Mucosa of stomach (tissue), 1 donor: ENCODE data around the gene RHCE.
A peak's percentile ranks its signal among the peaks of the same experiment; 100 is the strongest.
"Not testable (repeated sequence)": the region's sequence is repeated elsewhere in the genome, so short reads cannot be mapped to it uniquely, and the experiment has no call there.

Experiments
- H3K27me3 ChIP-seq: one replicate; pipeline ENCODE4 v1.7.0; 2013; ENCODE audit warnings: mild to moderate bottlenecking, low read length; ENCODE audit not compliant: control insufficient read depth, insufficient read depth
- H3K36me3 ChIP-seq: one replicate; pipeline ENCODE4 v1.7.0; 2013; ENCODE audit warnings: low read length; ENCODE audit not compliant: control insufficient read depth, insufficient read depth
- H3K4me1 ChIP-seq: one replicate; pipeline ENCODE4 v1.7.0; 2013; ENCODE audit warnings: mild to moderate bottlenecking, low read length; ENCODE audit not compliant: control insufficient read depth, insufficient read depth
- H3K4me3 ChIP-seq: one replicate; pipeline ENCODE4 v1.7.0; 2013; ENCODE audit warnings: low read length
- H3K9ac ChIP-seq: one replicate; pipeline ENCODE4 v1.7.0; 2013; ENCODE audit warnings: mild to moderate bottlenecking, low read length, moderate library complexity
- H3K9me3 ChIP-seq: one replicate; pipeline ENCODE4 v1.7.0; 2013; ENCODE audit warnings: mild to moderate bottlenecking, low read length, moderate library complexity; ENCODE audit not compliant: control insufficient read depth
- donor health status: Pancreatic carcinoma.

Gene RHCE

GRCh38 chr1:25347556-25347955 is 73.1 kb downstream of the RHCE start:
- H3K9ac ChIP-seq = no peak overlapping the region
- H3K4me1 ChIP-seq = no peaks in the 10 kb centered on the region
- H3K9me3 ChIP-seq = no peaks in the 10 kb centered on the region
- H3K4me3 ChIP-seq = no peak overlapping the region
- H3K27me3 ChIP-seq = no peaks in the 10 kb centered on the region
- H3K36me3 ChIP-seq = peaks cover 4% of the 10 kb centered on the region

GRCh38 chr1:25343872-25344271 is 76.8 kb downstream of the RHCE start:
- Histone ChIP-seq H3K27me3 (no peaks in the 10 kb centered on the region), H3K36me3 (peaks cover 2% of the 10 kb centered on the region), H3K9ac (no peak overlapping the region), H3K4me3 (no peak overlapping the region), H3K4me1 (no peaks in the 10 kb centered on the region), H3K9me3 (no peaks in the 10 kb centered on the region)

DNA sequence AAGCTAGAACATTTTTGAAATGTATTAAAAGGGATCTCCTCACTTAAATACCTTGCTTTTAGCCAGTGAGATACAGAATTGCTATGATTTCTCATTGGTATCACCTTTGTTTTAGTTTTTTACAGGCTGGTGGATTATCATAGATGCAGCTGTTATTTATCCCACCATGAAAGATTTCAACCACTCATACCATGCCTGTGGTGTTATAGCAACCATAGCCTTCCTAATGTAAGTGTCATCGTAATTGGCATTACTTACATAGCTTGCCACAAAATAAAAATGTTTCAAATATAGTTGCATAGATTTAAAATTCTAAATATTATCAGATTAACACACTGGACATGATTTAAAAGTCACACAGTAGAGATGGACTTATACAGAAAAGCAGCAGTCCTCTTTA is 77.8 kb downstream of the RHCE start:
- Histone ChIP-seq H3K9ac (no peak overlapping the region), H3K4me3 (no peak overlapping the region), H3K9me3 (no peaks in the 10 kb centered on the region), H3K4me1 (no peaks in the 10 kb centered on the region), H3K27me3 (no peaks in the 10 kb centered on the region), H3K36me3 (no peaks in the 10 kb centered on the region)

GRCh38 chr1:25341746-25342145 is 78.9 kb downstream of the RHCE start:
- Histone ChIP-seq H3K9me3 (no peaks in the 10 kb centered on the region), H3K36me3 (no peaks in the 10 kb centered on the region), H3K9ac (no peak overlapping the region), H3K4me3 (no peak overlapping the region), H3K4me1 (no peaks in the 10 kb centered on the region), H3K27me3 (no peaks in the 10 kb centered on the region)

- peak overlapping the region; percentile 97 for H3K9ac ChIP-seq
- H3K27me3 ChIP-seq = no peaks in the 10 kb centered on the region
- peak overlapping the region; percentile 90 for H3K4me3 ChIP-seq
- no peaks in the 10 kb centered on the region for H3K9me3 ChIP-seq
- no peaks in the 10 kb centered on the region for H3K36me3 ChIP-seq
- no peaks in the 10 kb centered on the region for H3K4me1 ChIP-seq
Measured at GRCh38 chr1:25338986-25339385, 81.6 kb downstream of the RHCE start.

- Histone ChIP-seq H3K9me3 (no peaks in the 10 kb centered on the region), H3K36me3 (no peaks in the 10 kb centered on the region), H3K27me3 (no peaks in the 10 kb centered on the region), H3K4me1 (no peaks in the 10 kb centered on the region), H3K9ac (peak within 1 kb of the TSS; percentile 97), H3K4me3 (peak within 1 kb of the TSS; percentile 90)
Measured at GRCh38 chr1:25338188-25338981, 82.2 kb downstream of the RHCE start, which contains the start of gene TMEM50A. TSS of gene TMEM50A (plus strand) at chr1:25338334. CDS start at chr1:25340487, 2,153 bp downstream.

- peak overlapping the region; percentile 90 for H3K4me3 ChIP-seq
- peak overlapping the region; percentile 97 for H3K9ac ChIP-seq
- H3K27me3 ChIP-seq, H3K9me3 ChIP-seq, H3K36me3 ChIP-seq, H3K4me1 ChIP-seq: not testable (repeated sequence)
Measured at GRCh38 chr1:25337483-25338187, 83.0 kb downstream of the RHCE start.

DNA sequence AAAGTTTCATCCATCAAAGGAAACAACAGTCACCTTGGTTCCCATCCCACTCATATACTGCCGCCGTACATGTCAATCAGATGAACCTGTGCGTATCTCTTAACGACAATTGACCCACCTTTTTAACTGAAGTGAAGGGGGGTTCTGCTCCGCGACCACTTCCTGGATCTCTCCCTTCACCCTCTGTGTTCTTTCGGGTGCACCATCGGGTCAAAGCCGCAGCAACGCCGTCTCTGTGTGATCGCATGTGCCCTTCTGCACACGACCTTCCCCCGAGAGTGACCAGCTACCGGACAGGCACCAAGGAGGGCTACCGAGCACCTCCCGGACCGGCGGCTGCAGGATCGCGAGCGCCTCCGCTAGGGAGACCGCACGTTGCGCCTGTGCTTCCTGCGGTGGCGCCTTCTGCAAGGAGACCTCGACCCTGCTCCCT is 83.7 kb downstream of the RHCE start:
- H3K36me3 ChIP-seq, H3K4me1 ChIP-seq, H3K27me3 ChIP-seq, H3K9me3 ChIP-seq: not testable (repeated sequence)
- H3K9ac ChIP-seq = peak overlapping the region; percentile 7
- H3K4me3 ChIP-seq = peak overlapping the region; percentile 56

GRCh38 chr1:25329950-25330349 is 90.7 kb downstream of the RHCE start:
- not testable (repeated sequence) for H3K36me3 ChIP-seq, H3K9me3 ChIP-seq, H3K27me3 ChIP-seq, H3K4me3 ChIP-seq, H3K9ac ChIP-seq, H3K4me1 ChIP-seq

DNA sequence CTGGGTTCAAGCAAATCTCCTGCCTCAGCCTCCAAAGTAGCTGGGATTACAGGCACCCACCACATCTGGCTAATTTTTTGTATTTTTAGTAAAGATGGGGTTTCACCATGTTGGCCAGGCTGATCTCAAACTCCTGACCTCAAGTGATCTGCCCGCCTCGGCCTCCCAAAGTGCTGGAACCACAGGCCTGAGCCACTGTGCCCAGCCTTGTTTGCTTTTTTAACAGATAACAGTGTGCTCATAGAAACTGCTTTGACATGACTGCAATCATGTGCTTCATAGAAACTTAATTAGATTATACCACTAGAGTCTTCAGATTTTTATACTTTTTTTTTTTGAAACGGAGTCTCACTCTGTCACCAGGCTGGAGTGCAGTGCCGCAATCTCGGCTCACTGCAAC is 91.3 kb downstream of the RHCE start:
- not testable (repeated sequence) for H3K9me3 ChIP-seq, H3K36me3 ChIP-seq, H3K4me3 ChIP-seq, H3K4me1 ChIP-seq, H3K9ac ChIP-seq, H3K27me3 ChIP-seq

GRCh38 chr1:25328791-25329185 is 91.8 kb downstream of the RHCE start:
- H3K27me3 ChIP-seq, H3K9me3 ChIP-seq, H3K4me1 ChIP-seq, H3K36me3 ChIP-seq, H3K4me3 ChIP-seq, H3K9ac ChIP-seq: not testable (repeated sequence)

DNA sequence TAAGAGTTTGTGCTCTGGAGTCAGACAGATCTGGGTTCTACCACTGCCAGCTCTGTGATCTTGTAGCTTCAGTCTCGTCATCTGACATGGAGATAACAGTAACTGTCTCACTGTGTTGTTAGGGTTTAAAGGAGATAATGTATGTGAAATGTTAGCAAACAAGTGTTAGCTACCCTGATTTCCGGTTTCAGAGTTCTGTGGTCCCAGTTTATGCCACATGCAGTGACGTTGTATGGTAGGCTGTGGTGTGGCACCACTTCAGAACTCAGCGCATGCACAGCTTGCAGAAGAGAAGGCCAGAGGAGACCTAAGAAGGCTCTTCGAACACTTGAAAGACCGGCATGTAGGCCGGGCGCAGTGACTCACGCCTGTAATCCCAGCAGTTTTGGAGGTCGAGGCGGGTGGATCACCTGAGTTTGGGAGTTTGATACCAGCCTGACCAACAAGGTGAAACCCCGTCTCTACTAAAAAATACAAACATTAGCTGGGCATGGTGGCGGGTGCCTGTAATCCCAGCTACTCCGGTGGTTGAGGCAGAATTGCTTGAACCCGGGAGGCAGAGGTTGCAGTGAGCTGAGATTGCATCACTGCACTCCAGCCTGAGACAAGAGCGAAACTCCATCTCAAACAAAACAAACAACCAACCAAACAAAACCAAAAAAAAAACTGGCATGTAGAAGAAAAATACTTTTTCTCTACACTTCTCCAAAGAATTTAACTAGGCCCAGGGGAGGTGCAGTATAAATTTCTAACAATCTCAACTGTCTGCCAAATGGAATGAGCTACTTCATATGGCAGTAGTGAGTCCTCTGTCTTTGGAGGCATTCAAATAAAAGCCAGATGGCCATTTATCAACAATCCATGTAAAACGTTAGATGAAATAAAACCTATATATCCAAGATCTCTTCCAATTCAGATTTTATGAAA is 92.5 kb downstream of the RHCE start:
- not testable (repeated sequence) for H3K9ac ChIP-seq, H3K9me3 ChIP-seq, H3K4me1 ChIP-seq, H3K4me3 ChIP-seq, H3K36me3 ChIP-seq, H3K27me3 ChIP-seq
